HepG2 (cell line): ENCODE data around the gene HSPE1.

Experiments
- CTCF ChIP-seq: sonication (generic); formaldehyde crosslinking; IDR thresholded peaks from 2 replicates; pipeline ENCODE4 v1.5.0; 2020; ENCODE audit warnings: mild to moderate bottlenecking, missing genetic modification reagents, moderate library complexity
- EP300 ChIP-seq, 3 experiments: sonication (generic) in 1 of 3; formaldehyde crosslinking in 1 of 3; IDR thresholded peaks; 2 replicates each; pipeline versions ENCODE4 v1.5.1 to v1.6.1; 2011 to 2020; ENCODE audit warnings: low read depth in 2 of 3, low read length in 2 of 3, borderline replicate concordance in 1 of 3, improper control_type of control experiment in 1 of 3, mild to moderate bottlenecking in 1 of 3, missing genetic modification reagents in 1 of 3, moderate library complexity in 1 of 3
- FOXP1 ChIP-seq, 2 experiments: fragments of 450-650 bp in 1 of 2; IDR thresholded peaks; 2 replicates each; pipeline ENCODE4 v1.6.1; 2017 to 2018; ENCODE audit warnings: antibody characterized with exemption in 1 of 2
- FOXP4 ChIP-seq: sonication (generic); formaldehyde crosslinking; IDR thresholded peaks from 2 replicates; pipeline ENCODE4 v1.4.0; 2020; ENCODE audit warnings: missing genetic modification reagents
- MTA1 ChIP-seq: sonication (generic); formaldehyde crosslinking; IDR thresholded peaks from 2 replicates; pipeline ENCODE4 v1.4.0; 2020; ENCODE audit warnings: missing genetic modification reagents, mild to moderate bottlenecking, borderline replicate concordance
- SUZ12 ChIP-seq: fragments of 150-350 bp; IDR thresholded peaks from 2 replicates; pipeline ENCODE4 v1.6.1; 2014; ENCODE audit warnings: low read depth, low read length
- TAF1 ChIP-seq: sonication (generic); formaldehyde crosslinking; IDR thresholded peaks from 2 replicates; pipeline ENCODE4 v1.4.0; 2020; ENCODE audit warnings: missing genetic modification reagents
- ZHX1 ChIP-seq: sonication (generic); formaldehyde crosslinking; IDR thresholded peaks from 2 replicates; pipeline ENCODE4 v1.8.1; 2022; ENCODE audit warnings: low read depth, mild to moderate bottlenecking, missing genetic modification reagents

GRCh38 chr2:197454923-197455322, 45.3 kb upstream of the HSPE1 start:
- TF ChIP-seq SUZ12, result no peak
- no peak for TF ChIP-seq ZHX1 (CRISPR knock-in tag)
- no peak for TF ChIP-seq TAF1 (CRISPR knock-in tag)
- TF ChIP-seq CTCF, result no peak
- TF ChIP-seq MTA1 (CRISPR knock-in tag), result no peak
- TF ChIP-seq FOXP4 (CRISPR knock-in tag), result no peak
- TF ChIP-seq EP300 (IDR thresholded peaks at IDR 0.05; ENCODE audit: low read depth in 2 of 2, low read length in 2 of 2), result no peak
- no peak for TF ChIP-seq EP300 (CRISPR knock-in tag; IDR thresholded peaks at IDR 0.05; ENCODE audit: borderline replicate concordance)
- TF ChIP-seq FOXP1 (IDR thresholded peaks at IDR 0.05), result no peak
- peak; percentile 31; the same call in 1 of the 2 replicates for TF ChIP-seq FOXP1 (CRISPR knock-in tag; IDR thresholded peaks at IDR 0.05)
